SU-DHL-6 (cell line): Measurements from ENCODE around the gene PCARE.

ENCODE experiments used
- CTCF ChIP-seq: fragments of 200-600 bp; sonication (generic); IDR thresholded peaks from one replicate; pipeline ENCODE4 v1.5.1; 2017; ENCODE audit warnings: antibody characterized with exemption, mild to moderate bottlenecking, low read length, moderate library complexity; ENCODE audit not compliant: insufficient read depth, poor library complexity, severe bottlenecking
- EZH2phosphoT487 ChIP-seq: fragments of 200-600 bp; sonication (generic), shearing (Covaris generic); conservative IDR thresholded peaks from 2 replicates; pipeline ENCODE4 v1.6.1; 2018; ENCODE audit warnings: mild to moderate bottlenecking, antibody characterized with exemption, low read length, moderate library complexity, mixed read lengths

DNA sequence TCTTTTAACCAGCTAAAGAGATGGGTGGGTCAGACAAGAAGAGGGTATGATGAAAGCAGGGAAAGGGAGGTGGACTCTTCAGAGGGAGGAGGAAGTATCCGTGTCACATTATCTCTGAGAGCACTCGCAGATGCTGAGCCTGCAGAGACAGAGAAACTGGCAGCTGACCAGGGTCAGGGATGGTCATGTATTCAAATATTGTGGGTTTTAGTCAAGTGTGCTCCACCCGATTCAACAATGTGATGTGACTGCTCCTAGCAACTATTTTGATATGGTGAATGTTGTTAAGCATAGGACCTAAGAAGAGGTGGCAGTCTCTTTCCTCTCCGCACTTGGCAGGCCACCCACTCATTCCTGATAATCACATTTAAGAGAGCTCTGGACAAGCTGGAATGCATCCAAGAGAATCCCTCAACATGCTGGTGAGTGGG is 39.6 kb upstream of the PCARE start:
- no peak for TF ChIP-seq EZH2phosphoT487
- no peak for TF ChIP-seq CTCF
